GM10248 (cell line): ENCODE measurements around the gene AHNAK.

Experiments
- CTCF ChIA-PET: fragments of 300-600 bp; sonication (Branson Sonifier 250); formaldehyde crosslinking; extraction: SDS; loops from one replicate; lab custom pipeline; 2021; ENCODE audit warnings: antibody characterized with exemption; lab: Yijun Ruan, JAX
- POLR2A ChIA-PET: fragments of 350-650 bp; sonication (Branson Sonifier 250); formaldehyde crosslinking; extraction: SDS; loops from one replicate; lab custom pipeline; 2020; ENCODE audit warnings: antibody characterized with exemption; lab: Yijun Ruan, JAX
- DNase-seq: peaks from one replicate; pipeline ENCODE4 v3.0.0; 2012; ENCODE audit errors: extremely low spot score
- CTCF ChIP-seq: IDR thresholded peaks from 2 replicates; pipeline ENCODE4 v1.5.1; 2012; ENCODE audit warnings: mild to moderate bottlenecking, low read depth; ENCODE audit errors: extremely low read depth, missing control alignments, control extremely low read depth

The AHNAK gene

DNA sequence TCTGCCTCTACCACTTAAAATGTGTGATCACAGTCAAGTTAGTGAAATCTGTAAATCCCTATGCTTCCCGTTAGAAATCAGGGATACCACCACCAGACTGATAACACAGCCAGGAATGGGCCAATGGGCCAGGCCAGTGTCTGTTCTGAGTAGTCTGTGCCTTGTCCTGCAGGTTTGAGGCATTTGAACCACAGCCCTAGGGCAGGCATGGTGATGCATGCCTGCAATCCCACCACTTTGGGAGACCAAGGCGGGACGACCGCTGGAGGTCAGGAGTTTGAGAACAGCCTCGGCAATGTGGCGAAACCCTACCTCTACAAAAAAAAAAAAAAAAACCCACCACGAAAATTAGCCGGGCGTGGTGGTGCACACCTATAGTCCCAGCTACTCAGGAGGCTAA, 12.1 kb upstream of the AHNAK start:
- no peak for DNase-seq
- POLR2A ChIA-PET, result interaction anchor here (0.7 to 3.8 kb wide), 5 partner anchors 9 to 283 kb away, joined by 3 to 15 read pairs (median 4); partner anchors contain the start of genes EEF1G and TUT1
- TF ChIP-seq CTCF, result no peak
- CTCF ChIA-PET, result interaction anchor here (1.1 to 13.0 kb wide), 6 partner anchors 12 to 164 kb away, joined by 3 to 247 read pairs (median 30); partner anchors contain the start of gene AHNAK

DNA sequence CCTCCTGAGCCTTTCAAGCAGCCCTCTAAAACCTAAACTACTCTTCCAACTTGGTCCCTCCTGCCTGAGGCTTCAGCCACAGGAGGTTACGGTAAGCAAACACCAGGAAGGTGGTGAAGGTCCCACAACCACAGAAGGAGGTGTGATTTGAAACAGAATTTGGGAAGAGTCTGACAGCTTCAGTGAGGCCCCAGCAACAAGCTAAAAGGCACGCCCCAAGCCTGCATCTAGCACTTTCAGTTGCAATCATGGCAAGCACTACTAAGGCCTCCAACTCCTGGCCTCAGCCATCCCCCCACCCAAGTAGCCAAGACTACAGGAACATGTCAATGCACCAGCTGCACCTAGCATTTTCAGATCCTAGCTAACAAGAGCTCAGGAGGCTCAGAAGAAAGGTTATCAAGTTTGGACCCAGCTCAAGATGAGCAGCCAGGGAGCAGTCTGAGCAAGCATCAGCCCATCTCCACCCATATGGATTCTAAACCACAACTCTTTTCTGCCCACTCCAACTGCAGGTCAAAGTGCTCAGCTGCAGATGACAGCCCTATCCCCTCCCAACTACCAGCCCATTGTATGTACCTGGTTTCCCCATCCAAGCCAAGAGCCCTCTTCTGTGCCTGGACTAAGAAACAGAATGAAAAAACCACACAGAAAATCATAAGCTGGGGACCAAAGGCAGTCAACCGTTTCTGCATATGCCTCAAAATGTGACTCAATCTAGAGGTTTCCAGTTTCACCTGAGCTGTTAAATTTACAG, 10.4 kb upstream of the AHNAK start:
- ChIA-PET POLR2A (interaction anchor here (0.6 to 3.8 kb wide), 11 partner anchors 9 to 626 kb away, joined by 3 to 15 read pairs (median 5); partner anchors contain the start of genes AHNAK, C11orf98, CSKMT and EEF1G), CTCF (interaction anchor here (1.0 to 13.0 kb wide), 7 partner anchors 9 to 162 kb away, joined by 3 to 247 read pairs (median 8); partner anchors contain the start of gene AHNAK)
- DNase-seq, result peak; percentile 36

DNA sequence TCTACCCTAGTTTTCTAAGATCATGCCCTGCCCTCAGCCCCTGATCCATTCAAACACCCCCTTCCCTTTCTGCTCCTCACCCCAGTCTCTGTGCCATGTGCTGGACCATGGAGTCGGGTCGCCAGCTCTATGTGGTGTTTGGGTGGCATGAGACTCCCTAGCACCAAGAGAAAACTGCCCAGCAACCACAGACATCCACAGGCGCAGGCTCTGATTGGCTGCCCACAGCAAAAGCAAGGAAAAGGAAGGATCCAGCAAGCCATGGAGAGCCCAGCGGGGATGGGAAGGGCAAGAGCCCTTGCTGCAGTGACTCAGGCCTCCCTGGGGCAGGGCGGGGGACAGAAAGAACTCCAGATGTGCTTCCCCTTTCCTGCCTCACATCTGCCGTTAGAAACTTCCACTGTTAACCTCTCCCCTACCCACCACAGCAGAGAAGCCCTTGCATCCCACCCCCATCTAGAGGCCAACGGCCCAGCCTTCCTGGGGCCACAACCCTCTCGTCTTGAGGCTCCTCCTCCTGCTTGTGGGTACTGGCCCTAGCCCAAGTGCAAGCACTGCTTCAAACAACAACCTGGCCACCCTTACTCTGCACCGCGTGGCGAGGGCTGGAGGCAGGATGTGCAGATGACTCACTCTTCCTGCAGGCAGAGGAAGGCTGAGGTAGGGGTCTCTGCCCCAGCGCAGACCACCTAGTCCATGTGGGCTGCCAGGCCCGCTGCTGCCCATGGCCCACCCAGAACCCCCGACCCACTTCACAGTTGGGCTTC, 9.7 kb upstream of the AHNAK start:
- ChIA-PET CTCF (interaction anchor here (0.7 to 13.0 kb wide), 10 partner anchors 13 to 161 kb away, joined by 3 to 247 read pairs (median 6); partner anchors contain the start of genes AHNAK and EEF1G), POLR2A (interaction anchor here (0.8 to 3.8 kb wide), 7 partner anchors 12 to 276 kb away, joined by 3 to 15 read pairs (median 7); partner anchors contain the start of genes C11orf98, CSKMT, EEF1G and STX5)
- peak; percentile 70 for DNase-seq
- no peak for TF ChIP-seq CTCF

More for the DNA sequence above, 10.4 kb upstream of the AHNAK start:
- TF ChIP-seq CTCF, result no peak

DNA sequence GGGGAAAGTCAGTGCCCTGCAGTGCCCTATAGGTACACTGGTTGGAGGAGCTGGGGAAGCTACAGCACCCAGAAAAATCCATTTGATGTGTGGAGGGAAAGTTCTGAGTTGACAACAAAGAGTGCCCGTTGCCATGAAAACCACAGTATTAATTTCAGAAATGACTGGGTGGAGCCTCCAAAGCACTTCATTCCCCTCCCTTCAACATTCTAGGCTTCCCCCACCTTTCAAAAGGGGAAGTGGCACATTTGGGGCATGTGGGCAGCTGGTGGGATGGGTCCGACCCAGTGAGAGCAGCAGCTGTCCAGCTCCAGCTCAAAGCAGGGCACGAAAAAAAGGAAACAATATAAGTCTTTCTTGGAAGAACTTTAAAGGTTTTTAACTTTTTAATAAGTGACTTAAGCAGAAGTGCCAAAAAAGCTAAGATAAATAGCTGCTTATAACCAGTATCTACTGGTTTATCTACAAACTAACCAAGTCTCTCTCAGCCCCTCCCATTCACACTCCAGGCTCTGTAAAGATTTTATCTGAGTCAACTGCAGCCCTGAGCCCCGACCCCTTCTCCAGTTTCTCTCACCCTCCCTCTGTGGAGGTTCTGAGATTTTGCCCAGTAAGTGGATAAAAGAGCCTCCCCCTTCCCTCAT, 9.0 kb upstream of the AHNAK start:
- peak; percentile 71 for DNase-seq
- no peak for TF ChIP-seq CTCF
- CTCF ChIA-PET, result interaction anchor here (0.7 to 13.0 kb wide), 8 partner anchors 10 to 131 kb away, joined by 3 to 247 read pairs (median 4); partner anchors contain the start of genes AHNAK and EEF1G
- POLR2A ChIA-PET, result interaction anchor here (0.6 to 3.8 kb wide), 5 partner anchors 18 to 286 kb away, joined by 3 to 15 read pairs (median 3); partner anchors contain the start of genes EEF1G and TUT1

DNA sequence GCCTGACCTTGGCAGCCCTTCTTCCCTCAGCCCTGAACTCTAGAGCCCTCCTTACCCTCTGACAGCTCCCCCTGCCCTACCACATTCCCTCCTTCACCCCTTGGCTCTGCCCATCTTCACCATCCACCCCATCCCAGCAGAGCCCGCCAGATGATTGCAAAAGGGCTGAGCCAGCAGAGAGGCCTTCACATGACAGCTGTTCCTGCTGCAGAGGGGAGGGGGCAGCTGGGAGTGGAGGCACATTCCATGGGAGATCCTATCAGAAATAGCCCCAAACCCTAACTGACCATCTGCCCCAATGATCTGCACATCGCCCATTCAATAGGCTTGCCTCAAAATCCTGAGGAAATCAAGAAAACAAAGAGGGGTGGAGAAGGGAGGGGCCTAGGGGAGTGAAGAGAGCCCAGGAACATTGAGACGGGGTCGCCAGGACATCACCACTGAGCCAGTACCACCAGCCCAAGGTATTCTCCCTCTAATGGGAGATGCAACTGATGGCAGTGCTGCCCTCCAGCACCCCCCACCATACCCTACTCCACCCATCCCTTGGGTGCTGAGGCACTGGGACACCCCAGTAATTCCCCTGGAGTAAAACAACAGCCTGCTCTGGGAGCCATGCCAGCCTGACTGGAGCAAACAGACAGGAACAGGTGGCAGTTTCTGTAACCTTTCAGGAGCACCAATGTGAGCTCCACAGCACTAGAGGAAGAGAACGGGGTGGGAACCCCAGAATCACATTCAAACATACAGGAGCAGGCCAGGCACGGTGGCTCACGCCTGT, 8.0 kb upstream of the AHNAK start:
- CTCF ChIA-PET, result interaction anchor here (0.8 to 13.0 kb wide), 6 partner anchors 11 to 130 kb away, joined by 3 to 247 read pairs (median 3); partner anchors contain the start of genes AHNAK and EEF1G
- DNase-seq, result no peak
- no peak for TF ChIP-seq CTCF
- POLR2A ChIA-PET, result interaction anchor here (1.0 to 1.9 kb wide), 2 partner anchors 19 to 57 kb away, joined by 3 to 6 read pairs; partner anchors contain the start of gene EEF1G
